Measurements from ENCODE around the gene CADM1. TPM values are rescaled to one million over a fixed set of nuclear protein-coding genes. Genes with fewer than 3 reads are reported as not detected.

CADM1 gene
- total RNA-seq, 1 experiment from 2014 or later: 1.1 TPM

DNA sequence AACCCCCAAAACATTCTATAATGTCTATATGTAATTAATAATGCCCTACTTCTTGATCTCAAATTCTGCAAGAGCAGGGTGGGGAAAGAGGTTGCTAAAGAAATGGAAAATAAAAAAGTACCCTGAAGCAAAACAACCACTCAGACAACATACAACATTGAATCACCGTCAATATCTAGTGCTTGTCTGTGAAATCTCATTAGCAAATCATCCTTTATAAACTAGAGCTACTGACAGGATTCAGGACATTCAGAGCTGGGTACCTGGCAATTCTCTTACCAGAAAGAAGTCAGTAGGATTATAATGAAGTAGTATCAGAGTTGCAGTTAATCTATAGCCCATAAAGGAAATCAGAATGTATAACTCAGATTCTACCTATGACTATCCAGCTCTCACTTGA, 143.2 kb downstream of the CADM1 start:
- no peak for TF ChIP-seq EZH2phosphoT487 (IDR thresholded peaks at IDR 0.05; ENCODE audit: borderline replicate concordance, low read length)
- TF ChIP-seq CTCF (conservative IDR thresholded peaks at IDR 0.05; ENCODE audit: low read depth, low read length): no peak
- TF ChIP-seq EZH2 (IDR thresholded peaks at IDR 0.05; ENCODE audit: low read length, unreplicated experiment): no peak
- Histone ChIP-seq H2AFZ (ENCODE audit: low read length) (no peak overlapping the region), H3K27ac (ENCODE audit: low read length) (no peak overlapping the region), H3K9ac (ENCODE audit: low read length) (no peak overlapping the region), H3K9me2 (replicated peaks; ENCODE audit: low read length) (no peaks in the 10 kb centered on the region), H3K4me2 (ENCODE audit: low read length) (no peak overlapping the region), H3F3A (ENCODE audit: low read length, unreplicated experiment) (no peaks in the 10 kb centered on the region), H3K79me2 (ENCODE audit: low read length) (no peaks in the 10 kb centered on the region), H3K27me3 (ENCODE audit: low read length) (no peaks in the 10 kb centered on the region), H3K4me1 (ENCODE audit: insufficient read depth, low read length) (no peaks in the 10 kb centered on the region), H3K9me3 (ENCODE audit: low read length) (0 out of 2 replicates have a peak, but pooled peaks cover 5% of the 10 kb centered on the region), H3K4me3 (ENCODE audit: low read length) (no peak overlapping the region), H3K36me3 (ENCODE audit: low read depth, low read length) (no peaks in the 10 kb centered on the region), H4K20me1 (ENCODE audit: low read length) (no peaks in the 10 kb centered on the region)
- intact Hi-C loops (cut with micrococcal nuclease): no loop called here
- CTCF ChIA-PET: no interaction called here
- no peak for ATAC-seq
- POLR2A ChIA-PET (ENCODE audit: unreplicated experiment): no interaction called here
- DNase-seq: no peak
- no TSS peak for BruUV-seq (replicated peaks)

- H3K27ac ChIP-seq (ENCODE audit: low read length): no peak overlapping the region
- no peak for TF ChIP-seq CTCF (conservative IDR thresholded peaks at IDR 0.05; ENCODE audit: low read depth, low read length)
- no peak for TF ChIP-seq EZH2phosphoT487 (IDR thresholded peaks at IDR 0.05; ENCODE audit: borderline replicate concordance, low read length)
- no peak for TF ChIP-seq EZH2 (IDR thresholded peaks at IDR 0.05; ENCODE audit: low read length, unreplicated experiment)
Measured at GRCh38 chr11:115360186-115360824, 143.9 kb downstream of the CADM1 start.

DNA sequence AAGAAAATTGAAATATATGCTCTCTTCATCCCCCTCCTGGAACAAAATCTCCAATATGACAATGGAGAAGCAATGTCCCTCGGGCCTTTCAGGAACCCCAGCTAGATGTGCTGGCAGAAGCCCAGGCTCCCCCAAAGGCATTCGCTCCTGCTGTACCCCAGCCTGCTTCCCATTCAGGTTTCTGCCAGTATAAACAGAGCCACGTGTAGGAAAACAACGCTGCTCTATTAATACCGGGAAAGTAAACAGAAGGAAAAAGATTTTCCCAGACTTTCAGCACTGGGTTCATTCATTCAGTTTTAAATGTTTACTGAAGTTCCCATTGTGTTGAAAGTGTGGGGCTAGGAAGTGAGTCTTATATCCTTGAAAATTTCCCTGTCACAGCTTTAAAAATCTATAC, 147.1 kb downstream of the CADM1 start:
- no peaks in the 10 kb centered on the region for H3K9me2 ChIP-seq (replicated peaks; ENCODE audit: low read length)
- H3K4me2 ChIP-seq (ENCODE audit: low read length): no peak overlapping the region
- DNase-seq: no peak
- POLR2A ChIA-PET (ENCODE audit: unreplicated experiment): no interaction called here
- intact Hi-C loops (cut with micrococcal nuclease): no loop called here
- BruUV-seq (replicated peaks): no TSS peak
- no peaks in the 10 kb centered on the region for H3K27me3 ChIP-seq (ENCODE audit: low read length)
- no peak for TF ChIP-seq CTCF (conservative IDR thresholded peaks at IDR 0.05; ENCODE audit: low read depth, low read length)
- TF ChIP-seq EZH2phosphoT487 (IDR thresholded peaks at IDR 0.05; ENCODE audit: borderline replicate concordance, low read length): no peak
- TF ChIP-seq EZH2 (IDR thresholded peaks at IDR 0.05; ENCODE audit: low read length, unreplicated experiment): no peak
- CTCF ChIA-PET: no interaction called here
- 0 out of 2 replicates have a peak, but pooled peaks cover 5% of the 10 kb centered on the region for H3K9me3 ChIP-seq (ENCODE audit: low read length)
- no peaks in the 10 kb centered on the region for H3K36me3 ChIP-seq (ENCODE audit: low read depth, low read length)
- H3K4me1 ChIP-seq (ENCODE audit: insufficient read depth, low read length): no peaks in the 10 kb centered on the region
- H4K20me1 ChIP-seq (ENCODE audit: low read length): no peaks in the 10 kb centered on the region
- no peak overlapping the region for H3K9ac ChIP-seq (ENCODE audit: low read length)
- no peak overlapping the region for H3K27ac ChIP-seq (ENCODE audit: low read length)
- H3K4me3 ChIP-seq (ENCODE audit: low read length): no peak overlapping the region
- ATAC-seq: no peak
- H3F3A ChIP-seq (ENCODE audit: low read length, unreplicated experiment): no peaks in the 10 kb centered on the region
- H3K79me2 ChIP-seq (ENCODE audit: low read length): no peaks in the 10 kb centered on the region
- H2AFZ ChIP-seq (ENCODE audit: low read length): no peak overlapping the region

More at GRCh38 chr11:115360186-115360824, 143.9 kb downstream of the CADM1 start:
- Histone ChIP-seq H4K20me1 (ENCODE audit: low read length) (no peaks in the 10 kb centered on the region), H3K4me3 (ENCODE audit: low read length) (no peak overlapping the region), H3K9ac (ENCODE audit: low read length) (no peak overlapping the region), H2AFZ (ENCODE audit: low read length) (no peak overlapping the region), H3K27me3 (ENCODE audit: low read length) (no peaks in the 10 kb centered on the region), H3K79me2 (ENCODE audit: low read length) (no peaks in the 10 kb centered on the region), H3K9me2 (replicated peaks; ENCODE audit: low read length) (no peaks in the 10 kb centered on the region), H3K9me3 (ENCODE audit: low read length) (0 out of 2 replicates have a peak, but pooled peaks cover 5% of the 10 kb centered on the region), H3F3A (ENCODE audit: low read length, unreplicated experiment) (no peaks in the 10 kb centered on the region), H3K36me3 (ENCODE audit: low read depth, low read length) (no peaks in the 10 kb centered on the region), H3K4me1 (ENCODE audit: insufficient read depth, low read length) (no peaks in the 10 kb centered on the region), H3K4me2 (ENCODE audit: low read length) (no peak overlapping the region)
- DNase-seq: no peak
- intact Hi-C loops (cut with micrococcal nuclease): no loop called here
- ATAC-seq: no peak
- CTCF ChIA-PET: no interaction called here
- POLR2A ChIA-PET (ENCODE audit: unreplicated experiment): no interaction called here
- BruUV-seq (replicated peaks): no TSS peak
